Mesendoderm (in vitro differentiated cells): Measurements from ENCODE around the gene PLEKHO1.

ENCODE experiments used
- DNase-seq: peaks from one replicate; pipeline ENCODE4 v3.0.0; 2013
- H2AK5ac ChIP-seq: 2 replicates; pipeline ENCODE4 v1.6.1; 2013; ENCODE audit warnings: low read length, inconsistent platforms
- H2BK120ac ChIP-seq: 2 replicates; pipeline ENCODE4 v1.6.1; 2013; ENCODE audit warnings: low read depth, mild to moderate bottlenecking, low read length, moderate library complexity, mixed read lengths
- H2BK15ac ChIP-seq: replicated peaks from 2 replicates; pipeline ENCODE4 v1.6.1; 2013; ENCODE audit warnings: low read depth, mild to moderate bottlenecking, moderate library complexity
- H2BK5ac ChIP-seq: 2 replicates; pipeline ENCODE4 v1.6.1; 2013; ENCODE audit warnings: low read length, inconsistent platforms
- H3K18ac ChIP-seq: 2 replicates; pipeline ENCODE4 v1.6.1; 2013; ENCODE audit warnings: mild to moderate bottlenecking, low read length, mixed read lengths
- H3K23ac ChIP-seq: one replicate; pipeline ENCODE4 v1.6.1; 2013; ENCODE audit warnings: low read length
- H3K27ac ChIP-seq: 2 replicates; pipeline ENCODE4 v1.5.1; 2013; ENCODE audit warnings: low read depth, mild to moderate bottlenecking, inconsistent platforms, low read length, moderate library complexity
- H3K27me3 ChIP-seq: 2 replicates; pipeline ENCODE4 v1.6.1; 2013; ENCODE audit warnings: low read length, control low read depth, mild to moderate bottlenecking, inconsistent platforms; ENCODE audit not compliant: insufficient read depth, poor library complexity
- H3K36me3 ChIP-seq: 2 replicates; pipeline ENCODE4 v1.6.1; 2013; ENCODE audit warnings: low read length, inconsistent platforms; ENCODE audit not compliant: control insufficient read depth, insufficient read depth
- H3K4ac ChIP-seq: one replicate; pipeline ENCODE4 v1.6.1; 2013; ENCODE audit warnings: low read depth, mild to moderate bottlenecking, low read length, moderate library complexity
- H3K4me1 ChIP-seq: 2 replicates; pipeline ENCODE4 v1.6.1; 2013; ENCODE audit warnings: low read depth, low read length, inconsistent platforms; ENCODE audit not compliant: control insufficient read depth
- H3K4me2 ChIP-seq: 2 replicates; pipeline ENCODE4 v1.6.1; 2013; ENCODE audit warnings: low read length
- H3K4me3 ChIP-seq: 2 replicates; pipeline ENCODE4 v1.5.1; 2013; ENCODE audit warnings: mild to moderate bottlenecking, low read length
- H3K56ac ChIP-seq: one replicate; pipeline ENCODE4 v1.6.1; 2013; ENCODE audit warnings: low read length
- H3K79me1 ChIP-seq: 2 replicates; pipeline ENCODE4 v1.6.1; 2013; ENCODE audit warnings: low read length, inconsistent platforms
- H3K79me2 ChIP-seq: 2 replicates; pipeline ENCODE4 v1.6.1; 2013; ENCODE audit warnings: mild to moderate bottlenecking, low read length; ENCODE audit not compliant: control insufficient read depth, insufficient read depth
- H3K9ac ChIP-seq: 2 replicates; pipeline ENCODE4 v1.6.1; 2013; ENCODE audit warnings: low read length, inconsistent platforms
- H4K5ac ChIP-seq: one replicate; pipeline ENCODE4 v1.6.1; 2013; ENCODE audit warnings: low read length
- H4K8ac ChIP-seq: one replicate; pipeline ENCODE4 v1.6.1; 2013; ENCODE audit warnings: low read depth, mild to moderate bottlenecking, control low read depth, low read length, moderate library complexity
- WGBS: extraction: QIAGEN DNeasy Blood & Tissue Kit; methylation state at CpG from one replicate; pipeline ENCODE4 v1.1.7; 2013; ENCODE audit warnings: low lambda C conversion rate, missing lambda C conversion rate; ENCODE audit not compliant: insufficient coverage; ENCODE audit errors: extremely low coverage; 5-methylcytosine and 5-hydroxymethylcytosine counted together

PLEKHO1 gene

GRCh38 chr1:150150133-150151021 lies 661 bp downstream of the PLEKHO1 start:
- Histone ChIP-seq H3K9ac (peak overlapping the region; percentile 94), H2BK5ac (no peak overlapping the region), H2AK5ac (peak overlapping the region; percentile 91), H2BK15ac (no peak overlapping the region), H2BK120ac (peak overlapping the region; percentile 96), H3K4me1 (peaks cover 7% of the 10 kb centered on the region), H3K36me3 (peaks cover 1% of the 10 kb centered on the region), H3K18ac (peak overlapping the region; percentile 99), H3K27ac (peak overlapping the region; percentile 79), H3K27me3 (no peaks in the 10 kb centered on the region), H3K4ac (peak overlapping the region; percentile 98), H3K4me2 (peak overlapping the region; percentile 91), H3K79me1 (peaks cover 26% of the 10 kb centered on the region), H3K56ac (peak overlapping the region; percentile 91), H3K4me3 (peak overlapping the region; percentile 90), H4K5ac (no peak overlapping the region), H3K79me2 (peaks cover 17% of the 10 kb centered on the region), H3K23ac (no peak overlapping the region), H4K8ac (no peak overlapping the region)
- peak; percentile 53 for DNase-seq
- WGBS: no CpG with 5 or more reads among the region's 114 CpGs

- no peak overlapping the region for H3K27ac ChIP-seq
- peaks cover 26% of the 10 kb centered on the region for H3K79me1 ChIP-seq
- DNase-seq: no peak
- H3K36me3 ChIP-seq: peaks cover 4% of the 10 kb centered on the region
- H3K4me3 ChIP-seq: peak overlapping the region; percentile 90
- WGBS: no CpG with 5 or more reads among the region's 15 CpGs
- H3K9ac ChIP-seq: peak overlapping the region; percentile 94
- no peak overlapping the region for H3K4ac ChIP-seq
- H3K23ac ChIP-seq: peak overlapping the region; percentile 37
- H2BK120ac ChIP-seq: no peak overlapping the region
- H2BK15ac ChIP-seq: no peak overlapping the region
- H3K79me2 ChIP-seq: peaks cover 17% of the 10 kb centered on the region
- peaks cover 7% of the 10 kb centered on the region for H3K4me1 ChIP-seq
- peak overlapping the region; percentile 91 for H3K56ac ChIP-seq
- H3K4me2 ChIP-seq: peak overlapping the region; percentile 91
- H3K18ac ChIP-seq: peak overlapping the region; percentile 99
- peak overlapping the region; percentile 35 for H4K5ac ChIP-seq
- H2BK5ac ChIP-seq: no peak overlapping the region
- H3K27me3 ChIP-seq: no peaks in the 10 kb centered on the region
- no peak overlapping the region for H4K8ac ChIP-seq
- peak overlapping the region; percentile 55 for H2AK5ac ChIP-seq
Observed at GRCh38 chr1:150151291-150152181, 1.8 kb downstream of the PLEKHO1 start.

GRCh38 chr1:150152182-150152536 lies 2.4 kb downstream of the PLEKHO1 start:
- DNase-seq: peak; percentile 50
- H2AK5ac ChIP-seq: no peak overlapping the region
- no peak overlapping the region for H3K4me2 ChIP-seq
- no peak overlapping the region for H3K23ac ChIP-seq
- peaks cover 26% of the 10 kb centered on the region for H3K79me1 ChIP-seq
- no peak overlapping the region for H2BK5ac ChIP-seq
- no peak overlapping the region for H3K27ac ChIP-seq
- no peak overlapping the region for H4K8ac ChIP-seq
- H3K9ac ChIP-seq: no peak overlapping the region
- peaks cover 7% of the 10 kb centered on the region for H3K4me1 ChIP-seq
- no peak overlapping the region for H3K18ac ChIP-seq
- no peaks in the 10 kb centered on the region for H3K27me3 ChIP-seq
- H3K4ac ChIP-seq: no peak overlapping the region
- no peak overlapping the region for H2BK15ac ChIP-seq
- H3K36me3 ChIP-seq: peaks cover 8% of the 10 kb centered on the region
- H4K5ac ChIP-seq: no peak overlapping the region
- H3K56ac ChIP-seq: no peak overlapping the region
- no peak overlapping the region for H2BK120ac ChIP-seq
- H3K79me2 ChIP-seq: peaks cover 17% of the 10 kb centered on the region
- WGBS: no CpG with 5 or more reads among the region's 2 CpGs
- H3K4me3 ChIP-seq: no peak overlapping the region

GRCh38 chr1:150152772-150153456 lies 3.2 kb downstream of the PLEKHO1 start:
- Histone ChIP-seq H3K4me2 (no peak overlapping the region), H3K4me1 (peaks cover 7% of the 10 kb centered on the region), H3K56ac (no peak overlapping the region), H3K27me3 (no peaks in the 10 kb centered on the region), H3K18ac (no peak overlapping the region), H4K5ac (no peak overlapping the region), H3K36me3 (peaks cover 9% of the 10 kb centered on the region), H3K79me2 (peaks cover 17% of the 10 kb centered on the region), H2BK5ac (no peak overlapping the region), H2BK120ac (no peak overlapping the region), H3K4me3 (no peak overlapping the region), H3K27ac (no peak overlapping the region), H2AK5ac (no peak overlapping the region), H3K4ac (no peak overlapping the region), H2BK15ac (no peak overlapping the region), H3K9ac (no peak overlapping the region), H4K8ac (no peak overlapping the region), H3K23ac (no peak overlapping the region), H3K79me1 (peaks cover 26% of the 10 kb centered on the region)
- DNase-seq: peak; percentile 42
- no CpG with 5 or more reads among the region's 8 CpGs for WGBS

GRCh38 chr1:150154143-150154542 lies 4.4 kb downstream of the PLEKHO1 start:
- Histone ChIP-seq H3K27me3 (no peaks in the 10 kb centered on the region), H3K56ac (no peak overlapping the region), H3K23ac (no peak overlapping the region), H3K4me2 (no peak overlapping the region), H3K79me1 (peaks cover 26% of the 10 kb centered on the region), H4K5ac (no peak overlapping the region), H2AK5ac (no peak overlapping the region), H3K4me1 (peaks cover 7% of the 10 kb centered on the region), H3K36me3 (peaks cover 10% of the 10 kb centered on the region), H2BK15ac (no peak overlapping the region), H3K4ac (no peak overlapping the region), H3K9ac (no peak overlapping the region), H3K27ac (no peak overlapping the region), H3K4me3 (no peak overlapping the region), H2BK120ac (no peak overlapping the region), H4K8ac (no peak overlapping the region), H3K18ac (no peak overlapping the region), H2BK5ac (no peak overlapping the region), H3K79me2 (peaks cover 17% of the 10 kb centered on the region)
- no CpG with 5 or more reads among the region's 4 CpGs for WGBS
- DNase-seq: no peak
